VCaP (cell line): ENCODE results near the gene HDAC4.

Experiments
- H3K27ac ChIP-seq: fragments of 450-650 bp; 2 replicates; pipeline ENCODE4 v1.5.1; 2017
- TF ChIP-seq, protein P1 (sequence below): fragments of 450-650 bp; conservative IDR thresholded peaks from 2 replicates; pipeline ENCODE4 v1.5.1; 2017; ENCODE audit warnings: mild to moderate bottlenecking, moderate library complexity

Gene HDAC4

DNA sequence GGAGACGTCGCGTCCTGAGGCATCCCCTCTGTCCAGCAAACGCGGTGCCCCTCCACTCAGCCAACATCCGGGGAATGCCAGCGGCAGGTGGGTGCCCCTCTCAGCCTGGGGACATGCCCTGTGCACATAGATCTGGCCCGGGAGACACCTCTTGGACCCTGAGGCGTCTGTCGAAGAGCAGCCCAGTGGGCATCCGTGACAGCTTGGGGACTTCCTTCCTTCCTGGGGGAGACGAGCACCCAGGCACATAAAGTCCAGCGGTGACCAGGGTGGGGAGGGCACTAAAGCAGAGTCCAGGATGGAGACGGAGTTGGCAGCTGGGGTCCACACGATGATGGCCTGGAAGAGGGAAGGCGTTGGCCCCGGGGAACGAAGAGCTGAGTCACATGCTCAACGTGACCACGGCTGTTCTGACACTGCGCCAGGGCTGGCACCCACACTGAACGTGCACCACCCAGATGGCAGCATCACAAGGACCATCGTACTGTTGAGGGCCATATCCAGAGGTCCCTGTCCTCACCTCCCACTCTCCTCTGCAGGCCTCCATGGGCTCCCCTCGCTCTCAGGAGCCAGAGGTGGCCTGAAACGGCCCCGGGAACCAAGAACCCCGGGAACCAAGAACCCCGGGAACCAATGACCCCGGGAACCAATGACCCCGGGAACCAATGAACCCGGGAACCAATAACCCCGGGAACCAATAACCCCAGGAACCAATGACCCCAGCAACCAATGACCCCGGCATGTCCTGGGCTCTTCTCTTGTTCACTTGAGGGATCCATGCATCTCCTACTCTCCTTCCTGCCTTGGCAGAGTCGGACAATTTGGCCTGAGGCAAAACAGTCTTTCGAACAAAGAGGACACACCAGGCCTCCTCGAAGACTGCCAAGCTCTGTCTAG is 22.6 kb downstream of the HDAC4 start:
- H3K27ac ChIP-seq = no peak overlapping the region
- TF ChIP-seq, protein P1, sequence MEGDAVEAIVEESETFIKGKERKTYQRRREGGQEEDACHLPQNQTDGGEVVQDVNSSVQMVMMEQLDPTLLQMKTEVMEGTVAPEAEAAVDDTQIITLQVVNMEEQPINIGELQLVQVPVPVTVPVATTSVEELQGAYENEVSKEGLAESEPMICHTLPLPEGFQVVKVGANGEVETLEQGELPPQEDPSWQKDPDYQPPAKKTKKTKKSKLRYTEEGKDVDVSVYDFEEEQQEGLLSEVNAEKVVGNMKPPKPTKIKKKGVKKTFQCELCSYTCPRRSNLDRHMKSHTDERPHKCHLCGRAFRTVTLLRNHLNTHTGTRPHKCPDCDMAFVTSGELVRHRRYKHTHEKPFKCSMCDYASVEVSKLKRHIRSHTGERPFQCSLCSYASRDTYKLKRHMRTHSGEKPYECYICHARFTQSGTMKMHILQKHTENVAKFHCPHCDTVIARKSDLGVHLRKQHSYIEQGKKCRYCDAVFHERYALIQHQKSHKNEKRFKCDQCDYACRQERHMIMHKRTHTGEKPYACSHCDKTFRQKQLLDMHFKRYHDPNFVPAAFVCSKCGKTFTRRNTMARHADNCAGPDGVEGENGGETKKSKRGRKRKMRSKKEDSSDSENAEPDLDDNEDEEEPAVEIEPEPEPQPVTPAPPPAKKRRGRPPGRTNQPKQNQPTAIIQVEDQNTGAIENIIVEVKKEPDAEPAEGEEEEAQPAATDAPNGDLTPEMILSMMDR = no peak

DNA sequence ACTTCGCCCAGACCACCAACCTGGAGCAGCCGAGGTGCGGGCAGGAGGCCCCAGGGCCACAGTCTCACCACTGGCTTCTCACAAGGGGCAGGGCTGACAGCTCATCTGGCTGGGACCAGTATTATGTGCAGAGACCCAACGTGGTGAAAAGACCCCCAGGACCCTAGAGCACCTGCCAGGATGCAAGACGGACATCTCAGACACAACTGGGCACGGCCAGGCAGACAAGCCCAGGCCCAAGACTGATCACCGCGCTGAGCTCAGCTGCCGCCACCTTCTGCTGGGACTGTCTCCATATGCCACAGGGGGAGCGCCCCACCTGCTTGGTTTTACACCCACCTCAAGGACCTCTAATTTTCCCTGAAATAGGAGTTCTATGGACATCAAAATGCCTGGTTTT is 23.2 kb downstream of the HDAC4 start:
- TF ChIP-seq, protein P1 = no peak

DNA sequence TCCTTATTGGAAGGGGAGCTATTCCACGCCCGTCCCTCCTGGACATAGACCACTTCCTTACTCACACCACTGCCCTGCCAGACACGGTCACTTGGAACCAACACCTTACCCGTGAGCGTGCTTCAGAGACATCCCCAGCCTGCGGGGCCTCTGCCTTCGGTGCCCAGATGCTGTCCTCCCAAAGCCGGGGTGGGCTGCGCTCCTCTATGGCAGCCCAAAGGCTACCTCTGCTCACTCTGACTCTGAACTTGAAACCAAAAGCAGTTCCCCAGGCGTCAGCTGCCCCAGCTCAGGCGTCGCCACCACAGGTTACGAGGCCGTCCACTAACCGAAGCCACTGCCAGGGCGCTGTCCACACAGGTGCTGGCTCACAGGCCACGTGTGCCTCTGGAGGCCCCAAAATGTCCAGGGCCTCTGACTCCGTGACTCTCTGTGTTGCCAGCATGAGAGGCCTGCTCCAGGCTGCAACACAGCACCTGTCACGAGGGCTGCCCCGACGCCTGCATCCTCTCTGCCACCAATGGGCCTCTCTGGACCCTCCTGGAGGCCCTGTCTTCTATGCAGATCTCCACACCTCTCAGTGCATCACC is 23.8 kb downstream of the HDAC4 start:
- H3K27ac ChIP-seq = no peak overlapping the region
- TF ChIP-seq, protein P1 = no peak

More for the DNA sequence above, 23.2 kb downstream of the HDAC4 start:
- H3K27ac ChIP-seq = no peak overlapping the region

- TF ChIP-seq, protein P1 = no peak
- no peak overlapping the region for H3K27ac ChIP-seq
Measured at GRCh38 chr2:239376351-239376750, 24.5 kb downstream of the HDAC4 start.

- TF ChIP-seq, protein P1 = peak; percentile 58
- H3K27ac ChIP-seq = no peak overlapping the region
Measured at GRCh38 chr2:239375278-239376061, 25.4 kb downstream of the HDAC4 start.

DNA sequence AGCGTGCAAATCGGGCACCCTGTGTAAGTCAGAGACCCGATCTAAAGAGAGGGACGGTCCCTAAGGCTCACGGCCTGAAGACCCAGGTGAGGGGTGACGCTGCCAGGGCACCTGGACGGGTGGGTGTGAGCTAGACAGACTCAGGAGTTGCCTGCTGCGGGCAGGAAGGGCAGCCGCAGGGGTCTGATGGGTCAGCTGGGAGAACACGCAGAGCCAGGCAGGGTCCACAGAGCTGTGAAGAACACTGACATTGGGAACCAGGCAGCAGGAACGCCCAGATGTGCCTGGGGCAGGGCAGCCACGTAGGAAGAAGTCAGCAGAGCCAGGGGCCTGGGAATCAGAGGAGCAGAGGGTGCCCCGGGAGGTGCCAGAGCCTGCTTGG is 25.9 kb downstream of the HDAC4 start:
- H3K27ac ChIP-seq = no peak overlapping the region
- TF ChIP-seq, protein P1 = no peak

DNA sequence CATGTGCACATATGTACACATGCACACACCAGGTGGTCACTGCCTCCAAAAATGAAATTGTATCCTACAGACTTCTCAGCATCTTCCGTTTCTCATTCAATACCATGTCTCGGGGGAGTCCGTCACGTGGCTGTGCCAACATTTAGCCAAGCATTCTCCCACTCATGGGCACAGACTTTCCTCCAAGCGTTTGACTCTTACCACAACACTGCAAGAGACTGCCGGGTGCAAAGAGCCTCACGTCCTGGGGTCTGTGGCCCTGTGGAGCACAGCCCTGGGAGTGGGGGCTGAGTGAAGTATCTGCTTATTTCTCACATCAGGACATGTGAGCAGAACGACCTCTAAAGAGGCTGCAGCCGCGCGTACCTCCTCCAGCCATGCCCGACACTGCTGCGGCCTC is 28.0 kb downstream of the HDAC4 start:
- no peak overlapping the region for H3K27ac ChIP-seq
- TF ChIP-seq, protein P1 = no peak
